NCI-H2029 treated with DMSO at 0.1 percent for 48 hours (cell line): ENCODE results near the gene BAG3.
"Not testable (repeated sequence)": the region's sequence is repeated elsewhere in the genome, so short reads cannot be mapped to it uniquely, and the experiment has no call there.

Experiments used
- DNase-seq: peaks from one replicate; lab custom pipeline; 2025; lab: John Stamatoyannopoulos, UW

The BAG3 gene

GRCh38 chr10:119694608-119695007, 43.4 kb downstream of the BAG3 start:
- no peak for DNase-seq

GRCh38 chr10:119700321-119700954, 49.3 kb downstream of the BAG3 start:
- DNase-seq: no peak

GRCh38 chr10:119701861-119702260, 50.7 kb downstream of the BAG3 start:
- DNase-seq: no peak

- DNase-seq: no peak
Observed at GRCh38 chr10:119702583-119702982, 51.4 kb downstream of the BAG3 start.

- no peak for DNase-seq
Observed at GRCh38 chr10:119703903-119704508, 52.8 kb downstream of the BAG3 start.

GRCh38 chr10:119705434-119705831, 54.3 kb downstream of the BAG3 start:
- DNase-seq: no peak

GRCh38 chr10:119706521-119707278, 55.5 kb downstream of the BAG3 start:
- no peak for DNase-seq

GRCh38 chr10:119707331-119707730, 56.2 kb downstream of the BAG3 start:
- not testable (repeated sequence) for DNase-seq

- not testable (repeated sequence) for DNase-seq
Observed at GRCh38 chr10:119710935-119711334, 59.8 kb downstream of the BAG3 start.

- DNase-seq: no peak
Observed at GRCh38 chr10:119713744-119714483, 62.7 kb downstream of the BAG3 start.

GRCh38 chr10:119714484-119714816, 63.3 kb downstream of the BAG3 start:
- DNase-seq: no peak

GRCh38 chr10:119715628-119716505, 64.7 kb downstream of the BAG3 start:
- DNase-seq: no peak

- DNase-seq: no peak
Observed at GRCh38 chr10:119723161-119723560, 72.0 kb downstream of the BAG3 start.

- DNase-seq: no peak
Observed at GRCh38 chr10:119723624-119724023, 72.4 kb downstream of the BAG3 start.

GRCh38 chr10:119724593-119725516, 73.7 kb downstream of the BAG3 start:
- no peak for DNase-seq

- DNase-seq: no peak
Observed at GRCh38 chr10:119725517-119725827, 74.3 kb downstream of the BAG3 start.

GRCh38 chr10:119725828-119726675, 74.9 kb downstream of the BAG3 start, which contains the start of gene INPP5F:
Gene INPP5F (plus strand): TSS chr10:119726050. CDS start chr10:119726263, 213 bp downstream.
- peak; percentile 83 for DNase-seq

- no peak for DNase-seq
Observed at GRCh38 chr10:119726676-119727261, 75.6 kb downstream of the BAG3 start.
